ENCODE measurements around the gene RYK.
"Not testable (repeated sequence)": the region's sequence is repeated elsewhere in the genome, so short reads cannot be mapped to it uniquely, and the experiment has no call there.

RYK gene

DNA sequence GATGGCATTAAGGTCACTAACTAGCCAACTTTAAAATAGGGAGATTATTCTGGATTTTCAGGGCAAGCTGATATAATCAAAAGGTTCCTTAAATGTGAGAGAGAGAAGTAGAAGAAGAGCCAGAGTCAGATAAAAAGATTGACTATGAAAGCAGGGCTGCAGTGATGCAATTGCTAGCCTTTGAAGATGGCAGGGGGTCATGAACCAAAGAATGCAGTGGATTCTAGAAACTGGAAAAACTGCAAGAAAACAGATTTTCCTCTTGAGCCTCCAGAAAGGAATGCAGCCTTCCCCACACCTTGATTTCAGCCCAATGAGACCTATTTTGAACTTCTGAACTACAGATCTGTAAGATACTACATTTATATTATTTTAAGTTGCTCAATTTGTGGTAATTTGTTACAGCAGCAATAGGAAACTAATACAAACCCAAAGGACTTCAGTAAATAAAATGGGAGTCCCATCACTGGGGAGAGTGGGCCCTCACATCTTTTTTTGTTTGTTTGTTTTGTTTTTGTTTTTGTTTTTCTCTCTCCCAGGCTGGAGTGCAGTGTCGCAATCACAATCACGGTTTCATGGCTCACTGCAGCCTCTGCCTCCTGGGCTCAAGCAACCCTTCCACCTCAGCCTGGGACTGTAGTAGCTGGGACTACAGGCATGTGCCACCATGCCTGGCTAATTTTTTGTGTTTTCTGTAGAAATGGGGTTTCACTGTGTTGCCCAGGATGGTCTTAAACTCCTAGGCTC lies 31.4 kb upstream of the RYK start:
- Histone ChIP-seq H3K36me3 (no peaks in the 10 kb centered on the region), H3K4me1 (no peaks in the 10 kb centered on the region), H3K9me3 (no peaks in the 10 kb centered on the region), H3K27me3 (no peaks in the 10 kb centered on the region; the same call in 1 of the 2 replicates), H3K4me3 (ENCODE audit: low read depth, low read length) (no peak overlapping the region)
- DNase-seq: no peak
- TF ChIP-seq, protein P1, sequence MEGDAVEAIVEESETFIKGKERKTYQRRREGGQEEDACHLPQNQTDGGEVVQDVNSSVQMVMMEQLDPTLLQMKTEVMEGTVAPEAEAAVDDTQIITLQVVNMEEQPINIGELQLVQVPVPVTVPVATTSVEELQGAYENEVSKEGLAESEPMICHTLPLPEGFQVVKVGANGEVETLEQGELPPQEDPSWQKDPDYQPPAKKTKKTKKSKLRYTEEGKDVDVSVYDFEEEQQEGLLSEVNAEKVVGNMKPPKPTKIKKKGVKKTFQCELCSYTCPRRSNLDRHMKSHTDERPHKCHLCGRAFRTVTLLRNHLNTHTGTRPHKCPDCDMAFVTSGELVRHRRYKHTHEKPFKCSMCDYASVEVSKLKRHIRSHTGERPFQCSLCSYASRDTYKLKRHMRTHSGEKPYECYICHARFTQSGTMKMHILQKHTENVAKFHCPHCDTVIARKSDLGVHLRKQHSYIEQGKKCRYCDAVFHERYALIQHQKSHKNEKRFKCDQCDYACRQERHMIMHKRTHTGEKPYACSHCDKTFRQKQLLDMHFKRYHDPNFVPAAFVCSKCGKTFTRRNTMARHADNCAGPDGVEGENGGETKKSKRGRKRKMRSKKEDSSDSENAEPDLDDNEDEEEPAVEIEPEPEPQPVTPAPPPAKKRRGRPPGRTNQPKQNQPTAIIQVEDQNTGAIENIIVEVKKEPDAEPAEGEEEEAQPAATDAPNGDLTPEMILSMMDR (IDR thresholded peaks at IDR 0.05; ENCODE audit: low read depth, low read length): no peak

GRCh38 chr3:134279466-134279865 lies 28.8 kb upstream of the RYK start:
- no peaks in the 10 kb centered on the region; the same call in 1 of the 2 replicates for H3K27me3 ChIP-seq
- no peak for DNase-seq
- no peaks in the 10 kb centered on the region for H3K9me3 ChIP-seq
- TF ChIP-seq, protein P1 (IDR thresholded peaks at IDR 0.05; ENCODE audit: low read depth, low read length): no peak
- H3K36me3 ChIP-seq: no peaks in the 10 kb centered on the region
- H3K4me3 ChIP-seq (ENCODE audit: low read depth, low read length): no peak overlapping the region
- no peaks in the 10 kb centered on the region for H3K4me1 ChIP-seq

- TF ChIP-seq, protein P1 (IDR thresholded peaks at IDR 0.05; ENCODE audit: low read depth, low read length): no peak
- Histone ChIP-seq H3K9me3 (no peaks in the 10 kb centered on the region), H3K27me3 (no peaks in the 10 kb centered on the region), H3K4me3 (ENCODE audit: low read depth, low read length) (no peak overlapping the region), H3K4me1 (no peaks in the 10 kb centered on the region), H3K36me3 (no peaks in the 10 kb centered on the region)
- DNase-seq: no peak
Observed at GRCh38 chr3:134277066-134277660, 26.5 kb upstream of the RYK start.

- DNase-seq: no peak
- H3K4me3 ChIP-seq (ENCODE audit: low read depth, low read length): no peak overlapping the region
- no peaks in the 10 kb centered on the region for H3K4me1 ChIP-seq
- H3K36me3 ChIP-seq: no peaks in the 10 kb centered on the region
- no peaks in the 10 kb centered on the region for H3K9me3 ChIP-seq
- peaks cover 4% of the 10 kb centered on the region; the same call in 1 of the 2 replicates for H3K27me3 ChIP-seq
- TF ChIP-seq, protein P1 (IDR thresholded peaks at IDR 0.05; ENCODE audit: low read depth, low read length): no peak
Observed at GRCh38 chr3:134276086-134276485, 25.4 kb upstream of the RYK start.

DNA sequence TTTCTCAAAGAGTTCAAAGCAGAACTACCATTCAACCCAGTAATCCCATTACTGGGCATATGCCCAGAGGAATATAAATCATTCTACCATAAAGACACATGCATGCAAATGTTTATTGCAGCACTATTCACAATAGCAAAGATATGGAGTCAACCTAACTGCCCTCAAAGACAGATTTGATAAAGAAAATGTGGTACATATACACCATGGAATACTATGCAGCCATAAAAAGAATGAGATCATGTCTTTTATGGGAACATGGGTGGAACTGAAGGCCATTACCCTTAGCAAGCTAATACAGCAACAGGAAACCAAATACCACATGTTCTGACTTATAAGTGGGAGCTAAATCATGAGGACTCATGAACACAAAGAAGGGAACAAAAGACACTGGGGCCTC lies 24.5 kb upstream of the RYK start:
- H3K9me3 ChIP-seq; H3K36me3 ChIP-seq; H3K27me3 ChIP-seq; H3K4me3 ChIP-seq (ENCODE audit: low read depth, low read length); DNase-seq; H3K4me1 ChIP-seq: not testable (repeated sequence)

DNA sequence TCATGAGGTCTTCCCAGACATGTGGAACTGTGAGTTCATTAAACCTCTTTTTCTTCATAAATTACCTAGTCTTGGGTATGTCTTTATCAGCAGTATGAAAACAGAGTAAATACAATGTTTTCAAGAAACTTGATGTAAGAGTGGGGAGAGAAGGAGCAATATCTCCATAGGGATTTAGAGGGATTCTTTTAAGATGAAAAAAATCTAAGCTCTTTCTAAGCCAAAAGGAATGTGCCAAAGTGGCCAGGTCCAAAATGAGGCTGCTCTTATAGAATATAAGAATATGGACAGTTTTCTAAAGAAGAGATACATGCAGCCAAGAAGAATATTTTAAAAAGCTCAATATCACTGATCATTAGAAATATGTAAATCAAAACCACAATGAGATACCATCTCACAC lies 23.9 kb upstream of the RYK start:
- Histone ChIP-seq H3K9me3 (no peaks in the 10 kb centered on the region), H3K4me1 (no peaks in the 10 kb centered on the region), H3K27me3 (peaks cover 4% of the 10 kb centered on the region; the same call in 1 of the 2 replicates), H3K4me3 (ENCODE audit: low read depth, low read length) (no peak overlapping the region), H3K36me3 (no peaks in the 10 kb centered on the region)
- no peak for DNase-seq
- TF ChIP-seq, protein P1 (IDR thresholded peaks at IDR 0.05; ENCODE audit: low read depth, low read length): no peak
